ENCODE measurements around the gene BTG2.

BTG2 gene

DNA sequence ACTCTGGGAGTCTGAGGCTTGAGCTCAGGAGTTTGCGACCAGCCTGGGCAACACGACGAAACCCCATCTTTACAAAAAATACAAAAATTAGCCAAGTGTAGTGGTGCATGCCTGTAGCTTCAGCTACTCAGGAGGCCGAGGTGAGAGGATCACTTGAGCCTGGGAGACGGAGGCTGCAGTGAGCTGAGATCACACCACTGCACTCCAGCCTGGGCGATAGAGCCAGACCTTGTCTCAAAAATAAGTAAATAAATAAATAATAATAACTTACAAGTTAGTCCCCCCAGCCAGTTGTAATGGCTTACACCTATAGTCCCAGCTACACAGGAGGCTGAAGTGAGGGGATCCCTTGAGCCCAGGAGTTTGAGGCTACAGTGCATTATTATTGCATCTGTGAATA is 21.7 kb upstream of the BTG2 start:
- TF ChIP-seq, protein P1, sequence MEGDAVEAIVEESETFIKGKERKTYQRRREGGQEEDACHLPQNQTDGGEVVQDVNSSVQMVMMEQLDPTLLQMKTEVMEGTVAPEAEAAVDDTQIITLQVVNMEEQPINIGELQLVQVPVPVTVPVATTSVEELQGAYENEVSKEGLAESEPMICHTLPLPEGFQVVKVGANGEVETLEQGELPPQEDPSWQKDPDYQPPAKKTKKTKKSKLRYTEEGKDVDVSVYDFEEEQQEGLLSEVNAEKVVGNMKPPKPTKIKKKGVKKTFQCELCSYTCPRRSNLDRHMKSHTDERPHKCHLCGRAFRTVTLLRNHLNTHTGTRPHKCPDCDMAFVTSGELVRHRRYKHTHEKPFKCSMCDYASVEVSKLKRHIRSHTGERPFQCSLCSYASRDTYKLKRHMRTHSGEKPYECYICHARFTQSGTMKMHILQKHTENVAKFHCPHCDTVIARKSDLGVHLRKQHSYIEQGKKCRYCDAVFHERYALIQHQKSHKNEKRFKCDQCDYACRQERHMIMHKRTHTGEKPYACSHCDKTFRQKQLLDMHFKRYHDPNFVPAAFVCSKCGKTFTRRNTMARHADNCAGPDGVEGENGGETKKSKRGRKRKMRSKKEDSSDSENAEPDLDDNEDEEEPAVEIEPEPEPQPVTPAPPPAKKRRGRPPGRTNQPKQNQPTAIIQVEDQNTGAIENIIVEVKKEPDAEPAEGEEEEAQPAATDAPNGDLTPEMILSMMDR (IDR thresholded peaks at IDR 0.05; ENCODE audit: extremely low read depth, missing control alignments) = no peak
- no peak for DNase-seq (ENCODE audit: low spot score)

DNA sequence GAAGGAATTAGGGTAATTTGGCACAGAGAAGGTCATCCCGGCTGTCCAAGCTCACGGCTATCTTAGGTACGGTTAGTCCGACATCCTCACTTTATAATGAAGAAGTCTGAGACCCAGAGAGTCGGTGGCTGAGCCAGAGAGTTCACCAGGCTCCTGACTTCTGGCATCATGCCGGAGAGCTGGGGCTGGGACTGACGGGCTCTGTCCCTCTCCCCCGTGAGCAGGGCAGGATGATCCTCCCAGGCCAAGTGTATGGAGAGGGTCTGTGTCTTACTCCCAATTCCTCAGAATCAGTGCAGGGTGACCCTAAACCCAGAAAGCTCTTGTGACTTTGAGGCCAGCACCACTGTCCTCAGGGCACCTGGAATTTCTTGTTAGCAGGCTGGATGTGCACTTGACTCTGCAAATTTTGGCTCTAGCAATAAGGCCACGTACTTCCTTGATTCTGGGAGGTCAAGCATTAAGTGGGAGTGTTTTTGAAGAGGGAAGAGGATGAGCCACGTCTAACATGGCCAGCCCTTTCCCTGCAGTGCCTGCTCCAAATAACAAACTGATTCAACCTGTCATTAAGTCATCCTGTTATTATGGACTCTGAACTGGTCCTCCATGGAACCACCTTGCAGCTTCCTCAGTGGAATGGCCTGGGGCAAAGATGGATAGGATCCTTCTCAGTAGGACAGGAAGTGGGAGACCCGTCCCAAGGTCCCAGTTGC is 20.8 kb upstream of the BTG2 start:
- DNase-seq (ENCODE audit: low spot score) = no peak
- TF ChIP-seq, protein P1 (IDR thresholded peaks at IDR 0.05; ENCODE audit: extremely low read depth, missing control alignments) = no peak

DNA sequence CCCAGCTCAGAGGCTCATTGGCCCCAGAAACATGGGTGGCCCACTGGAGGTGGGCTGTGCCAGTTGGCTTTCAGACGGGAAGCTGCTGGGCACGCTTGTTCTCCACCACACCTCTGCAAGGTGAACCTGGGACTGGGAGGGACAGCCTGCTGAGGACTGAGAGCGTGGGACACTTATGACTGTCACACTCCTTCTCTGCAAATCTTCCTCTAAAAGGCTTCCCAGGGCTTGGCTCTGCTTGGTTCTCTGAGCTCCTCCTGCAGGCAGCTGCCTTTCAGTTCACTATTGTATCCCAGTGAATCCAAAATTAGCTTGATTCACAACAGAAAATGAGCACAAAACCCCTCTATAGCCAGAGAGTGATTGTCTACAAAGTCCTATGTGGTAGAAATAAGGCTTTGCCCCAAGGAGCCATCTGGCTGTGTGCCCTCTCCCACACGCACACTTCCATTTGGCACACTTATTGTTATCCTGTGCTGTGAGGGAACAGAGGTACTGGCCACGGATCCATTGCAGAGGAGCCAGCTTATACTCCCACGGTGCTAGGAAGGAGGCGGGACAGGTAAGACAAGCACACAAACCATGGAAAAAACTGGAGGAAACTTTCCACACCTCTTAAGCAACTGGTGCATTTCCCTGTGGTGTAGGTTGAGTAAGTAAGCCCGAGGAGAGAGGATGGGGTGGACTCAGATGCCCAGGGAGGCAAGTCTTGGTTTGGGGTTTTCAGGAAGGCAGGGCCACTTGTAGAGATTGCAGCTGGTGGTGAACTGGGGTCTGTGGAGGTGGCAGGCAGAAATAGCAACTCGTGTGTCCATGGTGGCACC is 18.9 kb upstream of the BTG2 start:
- DNase-seq (ENCODE audit: low spot score) = no peak
- TF ChIP-seq, protein P1 (IDR thresholded peaks at IDR 0.05; ENCODE audit: extremely low read depth, missing control alignments) = no peak

DNA sequence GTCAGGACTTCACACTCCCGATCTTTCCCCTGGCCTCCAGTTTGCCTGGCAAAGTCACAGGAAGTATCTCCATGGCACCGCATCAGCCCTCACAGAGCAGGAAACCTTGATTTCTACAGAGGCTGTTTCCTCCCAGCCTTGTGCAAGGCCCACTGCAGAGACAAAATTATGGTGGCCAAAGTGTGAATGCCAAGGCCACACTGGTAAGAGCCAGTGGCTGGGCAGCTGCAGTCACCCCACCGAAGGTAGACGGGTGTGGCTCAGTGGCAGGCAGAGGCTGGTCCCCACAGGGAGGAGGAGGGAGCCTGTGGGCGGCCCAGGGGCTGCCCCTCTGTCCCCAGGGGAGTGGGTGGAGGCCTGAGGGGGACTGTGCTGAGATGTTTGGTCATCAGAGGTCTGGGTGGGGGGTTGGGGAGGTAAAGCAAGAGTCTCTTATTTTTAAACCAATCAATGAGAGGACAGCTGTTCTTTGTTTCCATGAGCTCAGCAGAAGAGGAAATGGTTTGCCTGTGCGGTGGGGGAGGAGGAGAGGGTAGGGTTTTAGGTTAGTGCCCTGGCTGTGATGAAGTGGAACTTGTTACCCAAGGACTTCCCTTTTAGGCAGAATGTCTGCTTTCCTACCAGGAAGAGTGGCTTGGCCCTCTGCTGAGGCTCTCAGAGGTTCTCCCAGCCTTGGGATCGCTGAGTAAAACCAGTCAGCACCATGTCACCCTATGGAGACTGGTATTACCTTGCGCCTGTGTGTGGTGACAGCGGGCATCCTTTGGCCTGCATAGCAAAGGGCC is 18.0 kb upstream of the BTG2 start:
- peak; percentile 86 for DNase-seq (ENCODE audit: low spot score)

DNA sequence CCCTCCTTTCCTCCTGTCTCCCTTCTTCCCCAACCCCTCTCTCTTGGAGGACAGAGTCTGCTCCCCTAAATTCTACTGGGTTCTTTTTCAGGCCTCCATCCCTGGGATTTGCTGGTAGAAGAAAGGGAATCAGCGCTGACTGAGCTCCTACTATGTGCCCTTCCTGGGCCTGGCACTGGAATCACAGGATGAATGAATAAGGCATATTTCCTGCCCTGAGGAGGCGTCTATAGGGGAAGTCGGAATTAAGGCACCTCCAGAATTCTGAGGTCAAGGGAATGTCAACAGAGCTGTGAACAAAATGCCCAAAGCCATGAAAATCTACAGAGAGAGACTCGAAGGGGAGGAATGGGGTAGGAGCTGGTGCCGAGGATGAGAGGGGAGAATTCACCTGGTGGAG is 17.4 kb upstream of the BTG2 start:
- TF ChIP-seq, protein P1 (IDR thresholded peaks at IDR 0.05; ENCODE audit: extremely low read depth, missing control alignments) = no peak
- DNase-seq (ENCODE audit: low spot score) = no peak

More for the DNA sequence above, 18.0 kb upstream of the BTG2 start:
- TF ChIP-seq, protein P1 (IDR thresholded peaks at IDR 0.05; ENCODE audit: extremely low read depth, missing control alignments) = no peak

DNA sequence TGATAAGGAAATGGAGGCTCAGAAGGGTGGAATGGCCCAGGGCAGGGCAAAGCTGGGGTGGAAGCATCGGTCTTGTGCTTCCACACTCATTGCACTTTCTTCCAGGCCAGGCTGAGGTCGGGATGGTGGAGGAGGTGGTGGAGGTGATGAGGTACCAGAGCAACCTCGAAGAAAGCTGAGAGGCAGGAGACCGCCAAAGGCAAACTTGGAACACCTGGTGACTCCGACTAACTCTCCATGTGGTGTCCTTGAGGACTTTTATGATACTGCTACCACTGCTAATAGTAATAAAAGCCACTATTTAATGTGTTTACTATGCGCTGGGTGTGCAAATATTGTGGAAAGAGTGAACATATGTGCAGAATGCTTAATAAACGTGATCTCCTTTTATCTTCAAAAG is 16.9 kb upstream of the BTG2 start:
- DNase-seq (ENCODE audit: low spot score) = no peak
- TF ChIP-seq, protein P1 (IDR thresholded peaks at IDR 0.05; ENCODE audit: extremely low read depth, missing control alignments) = no peak

Measured in GM20000 (cell line).